NAMALWA (cell line): Measurements from ENCODE around the gene TBXA2R.
A peak's percentile ranks its signal among the peaks of the same experiment; 100 is the strongest.
"Not testable (repeated sequence)": the region's sequence is repeated elsewhere in the genome, so short reads cannot be mapped to it uniquely, and the experiment has no call there.

ENCODE experiments used
- DNase-seq: peaks from one replicate; pipeline ENCODE4 v3.0.0-alpha.2; 2015; ENCODE audit warnings: low spot score

The TBXA2R gene

DNA sequence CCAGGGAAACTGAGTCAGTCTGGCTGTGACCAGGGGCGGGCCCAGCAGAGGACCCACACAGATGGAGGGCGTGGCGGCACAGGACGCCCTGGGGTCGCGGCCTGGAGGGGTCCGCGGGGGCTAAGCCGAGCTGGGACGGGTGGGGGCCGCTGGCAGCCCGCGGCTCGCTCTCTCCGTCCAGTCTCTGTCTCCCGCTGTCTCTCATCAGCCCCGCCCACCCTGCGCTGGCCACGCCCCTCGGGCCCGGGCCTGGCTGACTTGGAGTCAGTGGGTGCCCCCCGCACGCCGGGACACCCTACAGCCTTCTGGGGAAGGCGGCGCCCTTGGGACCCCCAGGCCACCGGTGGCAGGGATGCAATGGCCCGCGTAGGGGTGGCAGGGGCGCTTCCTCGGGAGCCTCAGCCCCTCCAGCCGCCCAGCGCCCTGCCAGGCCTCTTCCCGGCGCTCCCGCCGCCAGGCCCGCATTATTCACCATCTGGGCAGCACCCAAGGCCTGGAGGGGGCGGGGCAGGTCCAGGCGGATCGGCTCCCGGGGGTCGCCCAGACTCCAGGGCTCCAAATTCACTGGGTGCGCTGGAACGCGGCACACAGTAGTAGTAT lies at the start of gene TBXA2R:
Gene TBXA2R (minus strand): TSS at position 186 of the 600 bp plus-strand sequence. CDS start 6,241 bp downstream, outside the sequence.
- DNase-seq: peak; percentile 41

DNA sequence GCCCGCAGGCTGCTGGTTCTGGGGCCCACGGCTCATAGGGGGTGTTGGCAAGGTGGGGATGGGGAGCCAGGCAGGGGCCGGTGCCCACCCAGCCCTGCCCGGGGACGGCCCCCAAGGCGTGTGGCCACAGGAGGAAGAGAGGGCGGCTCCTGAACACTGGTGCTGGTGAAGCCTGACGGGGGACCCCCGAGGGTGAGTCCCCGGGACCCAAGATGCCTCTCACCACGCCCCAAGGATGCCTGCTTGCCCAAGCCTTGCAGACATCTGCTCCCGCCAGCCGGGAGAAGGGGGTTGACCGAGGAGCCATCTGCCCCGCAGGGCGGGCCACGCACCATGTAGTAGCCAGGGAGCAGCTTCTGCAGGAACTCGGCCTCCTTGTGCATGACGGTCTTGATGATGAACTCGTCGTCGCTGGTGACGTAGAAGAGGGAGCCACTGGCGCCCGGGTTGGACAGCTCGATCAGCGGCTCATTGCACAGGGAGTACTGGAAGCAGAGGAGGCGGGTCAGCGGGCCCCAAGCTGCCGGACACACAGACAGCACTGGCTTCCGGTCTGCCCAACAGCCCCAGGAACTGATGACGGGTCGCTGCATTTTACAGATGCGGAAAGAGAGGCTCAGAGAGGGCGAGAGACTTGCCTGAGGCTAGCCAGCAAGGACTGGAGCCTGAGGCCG lies 49.5 kb upstream of the TBXA2R start:
- no peak for DNase-seq

DNA sequence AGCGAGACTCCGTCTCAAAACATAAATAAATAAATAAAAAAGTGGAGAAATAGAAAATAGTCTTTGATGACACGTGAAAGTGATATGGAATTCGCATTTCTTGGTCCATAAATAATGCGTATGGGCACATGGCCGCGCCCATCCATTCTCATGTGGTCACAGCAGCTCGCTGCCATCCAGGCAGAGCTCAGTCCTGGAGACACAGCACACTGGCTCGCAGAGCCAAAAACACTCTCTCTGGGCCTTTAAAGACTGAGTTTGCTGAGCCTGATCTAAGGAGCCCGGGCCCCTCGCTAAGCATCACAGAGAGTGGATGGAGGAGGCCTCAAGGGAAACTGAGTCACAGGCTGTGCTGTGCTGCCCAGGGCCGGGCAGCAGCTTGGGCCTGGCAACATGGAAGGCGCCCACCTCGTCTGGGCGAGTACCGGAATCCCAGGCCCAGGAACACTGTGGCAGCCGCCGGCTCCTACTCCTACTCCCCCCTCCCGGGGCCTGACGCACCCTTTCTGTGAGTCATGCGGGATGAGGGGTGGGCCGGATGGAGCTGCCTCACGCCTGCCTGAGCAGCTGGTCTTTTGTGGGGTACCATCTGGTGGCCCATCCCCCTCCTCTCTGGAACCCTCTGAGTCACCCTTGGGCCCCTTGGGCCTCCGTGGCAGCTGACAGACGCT lies 48.9 kb upstream of the TBXA2R start:
- peak; percentile 60 for DNase-seq

DNA sequence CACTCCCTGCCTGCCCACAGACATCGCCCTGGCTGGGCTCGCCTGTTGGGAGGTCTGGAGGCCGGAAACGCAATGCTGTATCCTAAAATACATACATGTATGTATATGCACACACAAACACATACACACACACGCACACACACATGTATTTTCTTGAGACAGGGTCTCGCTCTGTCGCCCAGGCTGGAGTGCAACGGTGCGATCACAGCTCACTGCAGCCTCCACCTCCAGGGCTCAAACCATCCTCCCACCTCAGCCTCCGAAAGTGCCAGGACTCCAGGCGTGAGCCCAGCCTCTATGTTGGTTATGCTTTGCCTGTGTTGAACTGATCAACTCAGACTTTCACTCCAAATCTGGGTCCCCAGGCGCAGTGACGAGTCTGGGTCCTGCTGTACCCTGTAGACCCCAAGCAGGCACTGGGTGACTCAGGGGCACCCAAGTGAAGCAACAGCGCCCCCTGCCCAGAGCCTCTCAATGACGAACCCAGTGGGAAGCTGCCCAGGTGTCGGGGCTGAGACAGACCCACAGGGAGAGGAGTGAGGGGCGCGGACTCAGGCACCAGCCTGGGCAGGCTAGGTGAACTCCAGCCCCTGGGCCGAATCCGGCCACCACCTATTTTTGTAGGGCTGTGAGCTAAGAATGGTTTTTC lies 47.3 kb upstream of the TBXA2R start:
- peak; percentile 46 for DNase-seq

DNA sequence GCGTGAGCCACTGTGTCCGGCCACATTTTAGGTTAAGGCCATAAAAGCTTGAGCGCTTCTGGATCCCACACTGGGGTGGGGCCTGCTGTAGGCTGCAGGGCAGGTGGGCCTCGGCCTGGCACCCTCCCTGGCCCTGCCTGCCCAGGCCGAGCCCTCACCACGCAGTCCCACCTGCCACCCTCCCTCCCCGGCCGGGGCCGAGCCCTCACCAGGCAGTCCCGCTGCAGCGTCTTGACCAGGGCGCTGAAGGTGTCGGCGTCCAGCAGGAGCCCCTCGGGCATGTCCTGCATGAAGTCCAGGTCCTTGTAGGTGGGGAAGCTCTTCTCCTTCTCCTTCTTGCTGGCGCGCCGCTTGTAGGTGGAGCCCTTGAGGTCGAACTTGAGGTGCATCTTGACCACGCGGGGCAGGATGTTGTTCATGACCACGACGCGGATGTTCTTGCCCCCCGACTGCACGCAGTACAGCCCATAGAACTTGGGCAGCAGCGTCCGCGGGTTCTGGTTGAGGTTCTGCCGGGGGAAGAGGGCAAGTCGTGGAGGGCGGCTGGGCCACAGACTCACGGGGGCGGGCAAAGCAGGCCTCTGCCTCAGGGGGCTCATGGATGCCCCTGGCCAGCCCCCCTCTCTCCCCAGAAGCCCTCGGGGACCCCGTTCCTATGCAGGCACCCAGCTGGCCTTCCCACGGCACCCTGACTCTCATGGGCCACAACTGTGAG lies 46.6 kb upstream of the TBXA2R start:
- DNase-seq: no peak

DNA sequence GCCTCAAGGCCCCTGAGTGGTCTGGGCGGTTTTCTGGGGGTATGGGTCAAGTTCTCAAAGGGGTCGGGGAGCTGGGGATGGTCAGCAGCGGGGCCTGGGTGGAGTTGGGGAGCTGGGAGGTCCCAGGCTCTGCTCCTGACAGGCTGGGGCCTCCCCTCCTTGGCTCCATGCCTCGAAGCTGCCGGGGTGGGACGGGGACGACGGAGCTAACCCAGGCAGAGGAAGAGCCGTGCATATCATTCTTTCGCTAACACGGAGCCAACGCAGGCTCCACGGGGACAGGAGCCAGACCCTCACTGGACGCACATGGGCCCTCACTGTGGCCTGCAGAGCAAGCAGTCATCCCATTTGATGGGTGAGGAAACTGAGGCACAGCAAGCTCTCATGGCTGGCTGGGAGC lies 45.7 kb upstream of the TBXA2R start:
- no peak for DNase-seq

DNA sequence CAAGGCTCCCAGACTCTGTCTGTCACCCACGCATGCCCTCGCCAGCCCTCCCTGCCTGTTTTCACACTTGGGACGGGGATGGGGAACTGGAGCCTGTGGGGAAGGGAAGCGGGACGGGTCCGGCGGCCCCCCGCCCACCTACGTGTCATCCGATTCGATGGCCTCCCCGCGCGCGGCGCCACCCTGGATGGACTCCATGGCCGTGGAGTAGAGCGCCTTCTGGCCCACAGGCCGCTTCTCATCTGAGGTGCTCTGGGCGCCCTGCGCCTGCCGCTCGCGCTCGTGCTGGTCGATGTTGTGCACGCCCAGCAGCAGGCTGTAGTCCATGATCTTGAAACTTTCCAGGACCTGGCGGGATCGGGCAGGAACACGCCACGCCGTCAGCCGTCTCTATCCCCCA lies 45.0 kb upstream of the TBXA2R start:
- DNase-seq: no peak

DNA sequence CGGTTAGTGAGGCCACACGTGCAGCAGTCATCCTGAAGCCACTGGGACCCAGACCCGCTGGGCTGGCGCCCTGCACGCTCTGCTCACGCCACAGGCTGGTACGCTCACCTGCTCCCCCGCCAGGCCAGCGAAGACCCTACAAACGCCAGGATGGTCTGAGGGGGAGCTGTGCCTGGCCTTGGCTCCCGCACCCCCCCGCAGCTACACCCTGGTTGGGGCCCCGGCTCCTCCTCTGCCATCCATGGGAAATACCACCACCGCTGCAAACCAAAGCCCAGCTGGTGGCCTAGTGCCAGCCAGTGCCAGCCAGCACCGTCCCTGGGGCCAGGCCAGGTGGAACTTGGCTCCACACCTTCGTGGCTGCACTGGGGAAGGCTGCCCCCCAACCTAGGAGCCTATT lies 43.2 kb upstream of the TBXA2R start:
- DNase-seq: no peak

DNA sequence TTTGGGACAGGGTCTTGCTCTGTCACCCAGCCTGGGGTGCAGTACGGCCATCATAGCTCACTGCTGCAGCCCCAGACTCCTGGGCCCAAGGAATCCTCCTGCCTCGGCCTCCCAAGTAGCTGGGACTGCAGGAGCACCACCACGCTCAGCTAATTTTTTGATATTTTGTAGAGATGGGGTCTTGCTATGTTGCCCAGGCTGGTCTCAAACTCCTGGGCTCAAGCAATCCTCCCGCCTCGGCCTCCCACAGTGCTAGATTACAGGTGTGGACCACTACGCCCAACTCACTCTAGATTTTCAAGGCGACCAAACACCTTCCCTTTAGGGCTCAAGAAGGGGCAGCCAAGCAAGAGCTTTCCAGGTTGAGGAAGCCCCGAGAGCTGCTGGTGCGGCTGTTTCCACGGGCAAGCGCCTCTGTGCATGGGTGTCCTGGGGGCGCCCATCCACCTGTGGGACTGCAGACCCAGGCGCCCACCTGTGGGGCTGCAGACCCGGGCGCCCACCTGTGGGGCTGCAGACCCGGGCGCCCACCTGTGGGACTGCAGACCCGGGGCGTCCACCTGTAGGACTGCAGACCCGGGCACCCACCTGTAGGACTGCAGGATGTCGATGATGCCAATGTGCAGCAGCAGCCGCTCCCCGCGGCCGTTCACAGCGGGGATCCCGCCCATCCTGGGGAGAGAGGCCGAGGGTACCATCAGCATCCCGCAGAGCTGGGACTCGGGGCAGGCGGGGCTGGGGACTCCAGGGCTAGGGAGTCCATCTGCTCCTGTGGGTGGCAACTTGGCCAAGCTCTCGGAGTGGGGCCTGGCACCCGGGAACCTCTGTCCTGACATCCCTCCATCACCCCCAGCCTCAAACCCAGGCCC lies 41.6 kb upstream of the TBXA2R start:
- no peak for DNase-seq

DNA sequence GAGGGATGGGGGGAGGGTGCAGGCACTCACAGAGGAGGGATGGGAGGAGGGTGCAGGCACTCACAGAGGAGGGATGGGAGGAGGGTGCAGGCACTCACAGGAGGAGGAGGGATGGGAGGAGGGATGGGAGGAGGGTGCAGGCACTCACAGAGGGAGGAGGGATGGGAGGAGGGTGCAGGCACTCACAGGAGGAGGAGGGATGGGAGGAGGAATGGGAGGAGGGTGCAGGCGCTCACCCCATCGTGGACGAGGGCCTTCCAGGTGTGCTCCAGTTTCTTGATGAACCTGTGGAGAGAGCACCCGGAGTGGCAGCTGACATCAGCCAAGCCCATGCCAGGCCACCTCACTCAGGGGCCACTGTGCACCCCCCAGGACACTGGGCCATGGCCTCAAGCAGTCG lies 40.4 kb upstream of the TBXA2R start:
- DNase-seq: not testable (repeated sequence)

DNA sequence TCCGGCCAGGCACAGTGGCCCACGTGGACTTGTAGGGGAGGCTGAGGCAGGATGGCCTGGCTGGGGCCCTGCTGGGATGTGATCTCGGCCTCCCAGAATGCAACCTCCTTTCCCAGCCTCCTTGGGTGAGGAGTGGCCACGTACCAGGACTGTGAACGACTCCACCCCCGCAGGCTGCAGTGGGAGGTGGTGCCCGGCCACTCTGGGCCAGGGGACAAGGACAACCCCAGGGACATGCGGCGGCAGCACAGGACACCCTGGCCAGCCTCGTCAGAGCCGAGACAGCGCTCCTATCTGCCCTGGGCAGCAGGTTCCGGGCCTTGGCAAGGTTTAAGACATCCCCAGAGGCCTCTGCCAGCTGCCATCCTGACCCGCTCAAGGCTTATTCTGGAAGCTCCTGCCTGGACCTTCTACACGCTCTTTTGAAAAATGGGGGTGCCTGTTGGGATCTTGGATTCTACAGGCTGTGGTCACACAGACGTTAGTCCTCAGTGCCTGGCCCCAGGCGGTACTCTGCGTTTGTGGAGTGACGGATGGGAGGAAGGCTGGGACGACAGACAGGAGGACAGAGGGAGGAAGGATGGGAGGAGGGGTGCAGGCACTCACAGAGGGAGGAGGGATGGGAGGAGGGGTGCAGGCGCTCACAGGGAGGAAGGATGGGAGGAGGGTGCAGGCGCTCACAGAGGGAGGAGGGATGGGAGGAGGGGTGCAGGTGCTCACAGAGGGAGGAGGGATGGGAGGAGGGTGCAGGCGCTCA lies 39.8 kb upstream of the TBXA2R start:
- no peak for DNase-seq

DNA sequence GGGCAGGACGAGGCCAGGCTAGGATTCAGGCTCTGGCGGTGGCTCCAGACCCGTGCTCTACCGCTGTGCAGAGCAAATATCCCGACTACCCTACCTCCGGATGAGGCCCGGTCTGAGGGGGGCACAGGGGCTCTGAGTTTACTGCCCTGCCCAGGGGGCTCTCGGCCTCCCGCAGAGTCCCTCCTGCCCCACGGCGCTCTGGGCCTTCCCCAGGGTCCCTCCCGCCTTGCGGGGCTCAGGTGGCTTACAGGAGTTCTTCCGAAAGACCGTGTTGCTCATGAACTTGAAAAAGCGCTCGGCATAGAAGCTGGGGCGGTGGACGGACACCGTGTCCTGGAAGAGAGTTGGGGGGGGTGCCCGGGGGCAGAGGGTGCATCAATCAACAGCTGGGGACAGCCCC lies 39.1 kb upstream of the TBXA2R start:
- DNase-seq: no peak

DNA sequence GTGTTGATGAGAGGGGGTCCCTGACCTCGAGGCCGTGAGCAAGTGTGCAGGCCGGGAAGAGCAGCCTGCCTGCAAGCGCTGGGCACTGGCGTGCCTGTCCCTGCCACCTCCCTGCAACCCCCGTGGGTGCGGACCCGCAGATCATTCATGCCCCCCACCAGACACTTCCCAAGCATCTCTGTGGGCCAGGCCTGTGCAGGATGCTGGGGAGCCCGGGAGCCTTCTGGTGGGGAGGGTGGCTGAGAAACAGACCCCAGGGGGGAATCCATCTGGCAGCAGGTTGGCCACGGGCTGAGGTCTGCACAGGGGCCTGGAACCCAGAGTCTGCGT lies 38.4 kb upstream of the TBXA2R start:
- no peak for DNase-seq

DNA sequence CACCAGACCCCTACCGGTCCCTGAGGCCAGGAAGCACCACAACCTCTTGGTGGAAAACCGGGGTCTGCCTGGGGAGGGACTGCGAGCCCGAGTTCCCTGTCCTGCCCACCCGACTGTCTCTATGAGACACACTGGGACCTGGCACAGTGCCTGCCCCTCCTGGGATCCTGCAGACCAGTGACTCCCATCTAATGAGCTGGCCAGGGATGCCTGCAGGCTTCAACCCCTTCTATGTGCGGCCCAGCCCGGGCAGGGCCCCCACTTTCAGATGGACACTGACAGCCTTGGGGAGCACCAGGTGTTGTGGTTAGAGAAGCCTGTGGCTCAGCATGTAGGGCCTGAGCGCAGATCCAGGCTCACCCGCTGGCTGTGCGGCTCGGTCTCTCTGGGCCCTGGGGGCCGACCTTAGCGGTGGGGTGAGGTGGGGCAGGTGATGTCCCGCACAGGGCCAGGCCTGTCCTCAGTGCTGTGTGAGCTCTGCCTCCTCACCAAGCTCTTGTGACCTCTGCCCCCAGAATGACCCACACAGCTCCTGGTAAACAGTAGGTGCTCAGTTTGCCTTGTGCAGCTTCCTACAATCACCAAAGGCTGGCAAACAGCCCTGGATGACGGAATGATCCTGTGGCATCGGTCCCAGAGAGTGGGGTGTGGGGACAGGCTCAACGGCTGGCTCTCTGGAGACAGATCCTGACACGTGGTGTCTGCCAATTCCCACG lies 37.8 kb upstream of the TBXA2R start:
- no peak for DNase-seq

DNA sequence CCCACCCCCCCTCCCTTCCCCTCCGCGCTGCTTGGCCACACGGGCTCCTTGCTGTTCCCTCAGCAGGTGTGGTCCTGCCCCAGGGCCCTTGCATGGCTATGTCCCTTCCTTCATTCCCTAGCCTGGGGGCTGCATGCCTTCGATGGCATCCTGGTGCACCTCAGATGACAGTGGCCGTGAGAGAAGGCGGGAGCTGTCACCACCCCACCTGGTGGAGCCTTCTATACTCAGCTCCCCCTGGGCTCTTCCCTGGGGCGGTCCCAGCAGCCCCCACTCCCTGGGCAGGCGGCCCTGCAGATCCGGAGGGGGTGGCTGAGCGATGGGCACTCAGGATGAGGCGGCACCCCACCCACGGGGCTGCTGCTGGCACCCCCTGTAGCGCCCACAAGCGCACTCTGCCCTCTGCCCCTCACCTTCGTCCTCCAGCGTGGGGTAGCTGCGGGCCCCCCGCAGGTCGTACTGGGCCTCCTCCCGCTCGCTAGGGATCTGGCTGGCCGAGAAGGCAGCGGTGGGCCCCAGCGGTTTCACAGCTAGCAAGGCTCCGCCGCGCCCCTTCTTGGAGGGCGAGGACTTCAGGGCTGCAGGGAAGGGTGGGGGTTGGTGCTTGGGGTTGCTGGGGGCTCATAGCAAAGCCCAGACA lies 37.1 kb upstream of the TBXA2R start:
- DNase-seq: no peak

DNA sequence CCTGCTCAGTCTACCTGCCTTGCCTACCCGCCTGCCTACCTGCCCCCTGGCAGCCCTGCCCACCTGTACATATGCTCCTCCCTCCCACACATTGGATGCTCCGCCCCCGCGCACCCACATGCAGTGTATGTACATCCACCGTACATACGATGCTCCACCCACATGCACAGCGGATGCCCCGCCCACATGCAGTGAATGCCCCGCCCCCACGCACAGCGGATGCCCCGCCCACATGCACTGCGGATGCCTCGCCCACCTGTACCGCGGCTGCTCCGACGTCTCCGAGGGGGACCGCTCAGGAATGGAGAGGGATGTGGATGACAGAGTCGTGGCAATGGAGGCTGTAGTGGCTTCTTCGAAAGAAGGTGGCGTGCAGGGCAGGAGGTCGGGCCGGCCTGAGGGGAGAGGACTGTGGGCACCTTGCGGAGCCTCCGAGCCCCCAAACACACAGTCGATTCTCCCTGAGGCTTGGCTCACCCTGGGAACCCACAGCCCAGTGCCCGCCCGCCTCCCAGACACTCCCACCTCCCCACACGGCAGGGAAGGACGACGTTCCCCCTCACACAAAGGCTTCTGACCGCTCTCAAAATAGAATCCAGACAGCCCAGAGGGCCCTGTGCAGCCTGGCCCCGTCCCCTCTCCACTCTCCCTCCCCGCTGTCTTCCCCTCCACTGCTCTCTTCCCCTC lies 36.5 kb upstream of the TBXA2R start:
- peak; percentile 54 for DNase-seq

DNA sequence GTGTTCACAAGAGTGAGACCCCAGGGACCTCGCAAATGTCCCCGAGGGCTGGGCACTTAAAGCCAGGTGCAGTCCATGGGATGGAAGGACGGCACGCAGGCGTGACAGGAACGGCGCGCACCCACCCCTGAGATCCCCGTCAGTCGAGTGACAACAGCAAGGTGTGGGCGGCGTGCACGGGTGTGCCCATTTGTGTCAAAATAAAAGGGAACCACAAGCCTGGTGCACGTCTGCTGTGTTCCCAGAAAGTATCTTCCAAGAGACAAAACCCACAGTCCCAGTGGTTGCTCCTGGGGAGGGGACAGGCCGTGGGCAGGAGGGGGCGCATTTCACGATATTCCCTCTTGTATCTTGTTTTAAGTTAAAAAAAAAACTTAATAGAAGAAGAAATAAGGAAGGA lies 35.6 kb upstream of the TBXA2R start:
- DNase-seq: no peak

DNA sequence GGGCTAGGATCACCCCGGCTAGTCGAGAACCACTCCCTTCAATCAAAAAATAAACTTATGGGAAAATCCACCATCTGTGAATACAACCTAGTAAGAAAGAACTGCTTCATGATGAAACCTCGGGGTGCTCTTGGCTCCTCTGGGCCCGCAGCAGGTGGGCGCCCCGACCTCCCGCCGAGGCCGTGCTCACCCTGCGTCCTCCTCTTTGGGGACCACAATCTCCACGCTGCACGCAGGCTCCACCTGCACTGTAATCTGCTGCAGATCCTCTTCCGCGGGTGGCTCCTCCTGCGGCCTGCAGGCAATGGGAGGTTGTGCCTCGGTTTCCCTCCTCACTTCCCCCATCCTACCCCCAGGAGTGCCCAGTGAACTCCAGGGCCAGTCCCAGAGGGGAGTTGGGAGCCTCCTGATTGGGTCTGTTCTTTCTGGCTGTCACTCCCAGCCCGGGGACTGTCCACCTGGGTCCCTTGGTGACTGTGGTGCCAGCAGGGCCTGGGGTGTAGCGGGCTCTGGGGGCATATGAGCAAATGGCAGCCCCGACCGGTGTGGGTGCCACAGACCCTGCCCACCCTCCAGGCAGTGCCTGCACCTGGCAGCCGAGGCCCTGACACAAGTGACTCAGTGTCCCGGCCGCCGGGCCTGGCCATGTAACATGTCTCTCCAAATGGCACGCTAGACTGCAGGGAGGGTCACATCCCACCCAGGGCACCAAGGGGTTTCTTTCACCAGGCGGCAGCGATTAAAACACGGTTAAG lies 35.0 kb upstream of the TBXA2R start:
- no peak for DNase-seq
